Upper lobe of right lung (tissue), 1 donor: ENCODE measurements around the gene HOXB9. TPM values are rescaled to one million over a fixed set of nuclear protein-coding genes. Genes with fewer than 3 reads are reported as not detected.
A peak's percentile ranks its signal among the peaks of the same experiment; 100 is the strongest.

Experiments
- ATAC-seq: fragments of 200-7000 bp; cut with Tn5 transposase; one replicate; pipeline ENCODE4 v1.9.1; 2020; ENCODE audit warnings: mild to moderate bottlenecking, moderate library complexity
- DNase-seq: peaks from one replicate; pipeline ENCODE4 v3.0.0-alpha.2; 2020
- H3K27ac ChIP-seq: fragments of 200-600 bp; one replicate; pipeline ENCODE4 v1.8.0; 2022
- H3K27me3 ChIP-seq: fragments of 200-600 bp; one replicate; pipeline ENCODE4 v1.8.0; 2022; ENCODE audit warnings: mild to moderate bottlenecking
- H3K36me3 ChIP-seq: fragments of 200-600 bp; one replicate; pipeline ENCODE4 v1.8.0; 2022
- H3K4me1 ChIP-seq: fragments of 200-600 bp; one replicate; pipeline ENCODE4 v1.8.0; 2022
- H3K4me3 ChIP-seq: fragments of 200-600 bp; one replicate; pipeline ENCODE4 v1.8.0; 2022; ENCODE audit warnings: mild to moderate bottlenecking
- H3K9me3 ChIP-seq: fragments of 200-600 bp; one replicate; pipeline ENCODE4 v1.8.0; 2022
- CTCF ChIP-seq: fragments of 200-600 bp; IDR thresholded peaks from one replicate; pipeline ENCODE4 v1.8.0; 2022; ENCODE audit warnings: antibody characterized with exemption
- intact Hi-C: fragments of 100-400 bp; cut with DNase I; formaldehyde crosslinking; loops from one replicate; pipeline ENCODE4 v1.11.0; 2022
- total RNA-seq: library from RNA; stranded (reverse); fragmentation: NEBNext Ultra II Directional; extraction: Animal tissue kit (Norgen Biotek cat#: 25700); gene quantifications from one replicate; pipeline ENCODE4 v1.2.1, GENCODE V29; 2021
- donor health status: DM: no; HTN: yes; CAD: no; lungs with severe emphysema.

HOXB9 gene
- total RNA-seq, 1 donor from 2014 or later: not detected

GRCh38 chr17:48649741-48650140 lies 23.6 kb upstream of the HOXB9 start:
- Histone ChIP-seq H3K27ac (no peak overlapping the region), H3K4me1 (peaks cover 9% of the 10 kb centered on the region), H3K27me3 (peaks cover 84% of the 10 kb centered on the region), H3K36me3 (no peaks in the 10 kb centered on the region), H3K9me3 (no peaks in the 10 kb centered on the region), H3K4me3 (no peak overlapping the region)
- ATAC-seq: no peak
- no peak for TF ChIP-seq CTCF
- no peak for DNase-seq
- intact Hi-C loops: no loop called here

- ATAC-seq (no peak), DNase-seq (no peak)
- Histone ChIP-seq H3K4me3 (no peak overlapping the region), H3K9me3 (no peaks in the 10 kb centered on the region), H3K36me3 (no peaks in the 10 kb centered on the region), H3K27me3 (peaks cover 97% of the 10 kb centered on the region), H3K4me1 (peaks cover 9% of the 10 kb centered on the region), H3K27ac (no peak overlapping the region)
- intact Hi-C loops: no loop called here
- no peak for TF ChIP-seq CTCF
Observed at GRCh38 chr17:48647963-48648245, 21.7 kb upstream of the HOXB9 start.

- no peak for TF ChIP-seq CTCF
- Histone ChIP-seq H3K27me3 (peaks cover 98% of the 10 kb centered on the region), H3K4me1 (peaks cover 9% of the 10 kb centered on the region), H3K27ac (no peak overlapping the region), H3K4me3 (peak overlapping the region; percentile 46), H3K9me3 (no peaks in the 10 kb centered on the region), H3K36me3 (no peaks in the 10 kb centered on the region)
- intact Hi-C loops: no loop called here
- DNase-seq: no peak
- ATAC-seq: peak; percentile 31
Observed at GRCh38 chr17:48647103-48647962, 21.2 kb upstream of the HOXB9 start.

- no peak for TF ChIP-seq CTCF
- H3K9me3 ChIP-seq: no peaks in the 10 kb centered on the region
- peaks cover 9% of the 10 kb centered on the region for H3K4me1 ChIP-seq
- peaks cover 99% of the 10 kb centered on the region for H3K27me3 ChIP-seq
- H3K4me3 ChIP-seq: peak overlapping the region; percentile 16
- ATAC-seq: peak; percentile 8
- intact Hi-C loops: no loop called here
- H3K36me3 ChIP-seq: no peaks in the 10 kb centered on the region
- H3K27ac ChIP-seq: no peak overlapping the region
- no peak for DNase-seq
Observed at GRCh38 chr17:48646183-48647102, 20.3 kb upstream of the HOXB9 start.

- no peak for DNase-seq
- no peak for TF ChIP-seq CTCF
- Histone ChIP-seq H3K27ac (no peak overlapping the region), H3K36me3 (no peaks in the 10 kb centered on the region), H3K4me3 (no peak overlapping the region), H3K9me3 (no peaks in the 10 kb centered on the region), H3K27me3 (peaks cover 100% of the 10 kb centered on the region), H3K4me1 (peaks cover 9% of the 10 kb centered on the region)
- ATAC-seq: no peak
- intact Hi-C loops: no loop called here
Observed at GRCh38 chr17:48645639-48646182, 19.6 kb upstream of the HOXB9 start.
